22Rv1 (cell line): ENCODE measurements around the gene ISM1.

Source experiments
- CTCF ChIP-seq: fragments of 450-650 bp; IDR thresholded peaks from 2 replicates; pipeline ENCODE4 v1.5.1; 2017; ENCODE audit warnings: mild to moderate bottlenecking
- ZFX ChIP-seq: fragments of 450-650 bp; IDR thresholded peaks from 2 replicates; pipeline ENCODE4 v1.6.1; 2017; ENCODE audit warnings: antibody characterized with exemption, borderline replicate concordance

- TF ChIP-seq CTCF (no peak), ZFX (no peak)
Observed at GRCh38 chr20:13251106-13251903, 30.2 kb downstream of the ISM1 start.
